Hepatocyte (in vitro differentiated cells): ENCODE measurements around the gene HAND1.

Experiments
- CTCF ChIP-seq: fragments of 200-600 bp; sonication (generic); IDR thresholded peaks from 2 replicates; pipeline ENCODE4 v1.5.1; 2016; ENCODE audit warnings: antibody characterized with exemption, mild to moderate bottlenecking; ENCODE audit not compliant: poor library complexity
- EZH2 ChIP-seq: fragments of 200-600 bp; sonication (generic); IDR thresholded peaks from 2 replicates; pipeline ENCODE4 v1.6.1; 2016; ENCODE audit warnings: antibody characterized with exemption, mild to moderate bottlenecking, borderline replicate concordance
- EZH2phosphoT487 ChIP-seq: fragments of 200-600 bp; sonication (generic); IDR thresholded peaks from one replicate; pipeline ENCODE4 v1.6.1; 2018; ENCODE audit warnings: antibody characterized with exemption, mild to moderate bottlenecking, low read depth, moderate library complexity; ENCODE audit not compliant: unreplicated experiment, severe bottlenecking

DNA sequence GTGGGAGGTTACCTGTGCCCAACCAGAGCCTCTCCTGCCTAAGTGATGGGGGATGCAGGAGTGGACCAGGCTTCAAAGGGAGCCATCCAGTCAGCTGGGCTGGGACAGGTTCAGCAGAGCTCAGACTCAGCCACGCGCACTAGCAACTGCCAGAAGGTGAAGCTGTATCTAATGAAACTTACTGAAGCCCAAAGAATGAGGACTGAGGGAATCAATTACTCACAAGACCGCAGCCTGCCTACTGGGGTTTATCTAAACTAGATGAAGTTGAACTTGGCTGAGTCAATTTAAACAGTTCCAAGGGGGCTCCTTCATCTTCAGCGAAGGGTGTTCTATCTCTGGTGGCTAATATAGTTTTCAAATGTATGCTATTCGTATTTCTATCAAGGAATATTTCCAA is 11.4 kb downstream of the HAND1 start:
- no peak for TF ChIP-seq CTCF
- TF ChIP-seq EZH2: no peak
- no peak for TF ChIP-seq EZH2phosphoT487
